GM18858 (cell line): ENCODE measurements around the gene SNAPC2.
A peak's percentile ranks its signal among the peaks of the same experiment; 100 is the strongest.

ENCODE experiments used
- ATAC-seq: cut with Tn5 transposase; IDR thresholded peaks from one replicate; pipeline ENCODE4 v1.9.1; 2021; ENCODE audit not compliant: unreplicated experiment

SNAPC2 gene

DNA sequence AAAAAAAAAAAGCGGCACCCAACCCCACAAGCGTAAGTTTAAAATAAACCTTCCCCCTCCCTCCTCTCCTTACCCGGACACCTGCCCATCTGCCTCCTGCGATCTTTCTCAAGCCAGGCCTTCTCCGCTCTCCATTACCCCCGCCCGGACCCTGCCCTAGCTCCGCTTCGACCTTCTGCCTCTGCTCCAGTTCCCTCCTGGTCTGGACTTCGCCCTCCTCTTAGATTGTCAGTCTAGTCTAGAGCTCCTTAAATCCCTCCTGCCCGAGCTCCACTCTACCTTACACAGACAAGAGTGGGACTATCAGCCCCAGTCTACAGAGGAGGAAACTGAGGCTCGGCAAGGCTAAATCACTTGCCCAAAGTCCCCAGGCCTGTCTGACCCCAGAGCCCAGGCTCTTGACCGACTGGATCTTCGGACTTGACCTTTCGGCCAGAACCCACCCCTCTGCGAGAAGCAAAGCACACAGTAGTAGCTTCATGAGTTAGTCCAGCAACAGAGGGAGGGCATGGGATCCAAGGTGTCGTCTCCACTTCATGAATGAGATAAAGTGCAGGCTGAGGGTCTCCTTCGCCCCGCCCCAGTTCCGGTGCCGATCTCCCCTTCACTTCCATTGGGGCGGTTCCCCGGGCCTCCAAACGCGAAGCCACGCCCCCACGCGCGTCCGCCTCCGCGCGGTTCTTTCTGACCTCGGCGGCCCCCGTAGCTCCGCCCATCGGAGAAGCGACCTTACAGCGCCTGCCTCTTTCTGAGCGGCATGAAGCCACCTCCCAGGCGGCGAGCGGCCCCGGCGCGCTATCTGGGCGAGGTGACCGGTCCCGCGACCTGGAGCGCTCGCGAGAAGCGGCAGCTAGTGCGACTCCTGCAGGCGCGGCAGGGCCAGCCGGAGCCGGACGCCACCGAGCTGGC lies at the start of gene SNAPC2:
Gene SNAPC2 (plus strand): TSS at position 729 of the 909 bp plus-strand sequence. CDS start 29 bp downstream, at position 758.
- peak; percentile 66 for ATAC-seq

GRCh38 chr19:7870571-7871436 lies 49.3 kb upstream of the SNAPC2 start:
- no peak for ATAC-seq

DNA sequence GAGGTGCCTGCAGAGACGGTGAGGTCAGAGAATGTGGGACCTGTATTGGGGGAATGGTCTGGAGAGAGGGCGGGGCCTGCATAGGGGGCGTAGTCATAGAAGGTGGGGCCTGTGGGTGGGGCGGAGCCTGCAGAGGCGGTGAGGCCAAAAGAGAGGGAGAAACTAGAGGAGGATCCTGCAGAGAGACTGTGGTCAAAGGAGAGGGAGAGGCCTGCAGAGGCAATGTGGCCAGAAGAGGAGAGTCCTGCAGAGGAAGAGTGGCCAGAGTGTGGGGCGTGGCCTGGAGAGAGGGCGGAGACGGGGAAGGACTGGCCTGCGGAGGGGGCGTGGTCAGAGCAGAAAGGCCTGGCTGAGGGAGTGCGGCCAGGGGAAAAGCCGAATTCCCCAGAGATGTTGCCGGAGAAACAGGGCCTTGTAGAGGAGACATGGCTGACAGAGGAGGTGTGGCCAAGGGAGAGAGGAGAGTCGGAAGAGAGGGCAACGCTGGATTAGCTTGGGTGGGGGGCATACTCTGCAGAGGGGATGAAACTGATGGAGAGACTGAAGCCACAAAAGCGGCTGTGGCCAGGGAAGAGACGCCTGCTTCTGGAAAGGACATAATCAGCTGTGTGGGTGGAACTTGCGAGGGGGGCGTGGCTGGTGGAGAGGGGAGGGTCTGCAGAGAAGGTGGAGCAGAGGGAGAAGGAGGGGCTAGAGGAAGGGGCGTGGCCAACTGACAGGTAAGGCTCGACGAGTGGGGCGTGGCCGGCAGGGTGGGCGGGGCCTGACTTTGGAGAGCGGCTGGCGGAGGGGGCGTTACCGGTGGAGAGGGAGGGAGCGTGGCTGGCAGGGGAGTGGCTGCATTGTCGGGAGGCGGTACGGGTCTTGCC lies 48.5 kb upstream of the SNAPC2 start:
- ATAC-seq: no peak

DNA sequence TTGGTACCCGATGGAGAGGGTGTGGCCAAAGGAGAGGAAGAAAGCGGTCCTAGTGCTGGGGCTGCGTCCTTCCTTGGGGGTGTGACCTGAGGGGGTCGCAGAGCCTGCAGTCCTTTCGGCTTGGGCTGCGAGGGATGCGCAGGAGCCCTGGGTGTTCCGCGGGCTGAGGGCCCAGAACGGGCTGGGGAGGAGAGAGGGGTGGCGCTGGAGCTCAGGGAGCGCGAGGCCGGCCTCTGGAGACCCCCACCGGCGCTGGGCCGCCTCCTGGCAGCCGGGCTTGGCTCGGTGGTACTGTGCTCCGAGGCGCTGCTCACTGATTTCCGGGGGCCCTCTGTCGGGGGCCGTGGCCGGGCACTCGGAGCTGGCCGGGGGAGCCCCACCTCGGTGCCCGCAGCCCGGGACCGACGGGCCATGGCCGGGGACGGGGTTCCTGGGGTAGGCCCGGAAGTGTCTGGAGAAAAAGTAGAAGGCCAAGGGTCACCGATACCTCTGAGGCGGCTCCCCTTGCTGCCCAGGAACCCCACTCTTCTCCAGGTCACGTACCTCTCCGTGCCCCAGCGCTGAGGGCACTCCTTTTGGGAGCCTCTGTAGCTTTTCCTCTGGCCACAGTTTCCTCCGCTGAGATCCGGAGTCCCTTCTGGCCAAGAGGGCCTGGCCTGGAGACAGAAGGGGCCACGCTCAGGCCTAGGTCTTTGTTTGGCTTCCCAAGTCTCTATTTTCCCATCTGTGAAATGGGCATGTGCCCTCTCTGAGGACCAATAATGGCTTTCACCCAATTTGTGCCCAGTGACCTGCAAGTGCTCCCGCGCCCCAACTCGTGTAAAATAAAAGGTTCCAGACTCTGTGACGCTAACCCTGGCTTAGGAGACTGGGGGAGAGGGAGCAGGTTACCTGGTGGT lies 47.6 kb upstream of the SNAPC2 start:
- ATAC-seq: no peak

GRCh38 chr19:7873304-7874075 lies 46.6 kb upstream of the SNAPC2 start:
- no peak for ATAC-seq

- no peak for ATAC-seq
Observed at GRCh38 chr19:7874076-7874896, 45.9 kb upstream of the SNAPC2 start, which contains the start of gene PRR36. Gene PRR36, minus strand, starts transcription at chr19:7874390. Its CDS starts 701 bp downstream, at chr19:7873689.

GRCh38 chr19:7874897-7875273 lies 45.3 kb upstream of the SNAPC2 start:
- no peak for ATAC-seq

DNA sequence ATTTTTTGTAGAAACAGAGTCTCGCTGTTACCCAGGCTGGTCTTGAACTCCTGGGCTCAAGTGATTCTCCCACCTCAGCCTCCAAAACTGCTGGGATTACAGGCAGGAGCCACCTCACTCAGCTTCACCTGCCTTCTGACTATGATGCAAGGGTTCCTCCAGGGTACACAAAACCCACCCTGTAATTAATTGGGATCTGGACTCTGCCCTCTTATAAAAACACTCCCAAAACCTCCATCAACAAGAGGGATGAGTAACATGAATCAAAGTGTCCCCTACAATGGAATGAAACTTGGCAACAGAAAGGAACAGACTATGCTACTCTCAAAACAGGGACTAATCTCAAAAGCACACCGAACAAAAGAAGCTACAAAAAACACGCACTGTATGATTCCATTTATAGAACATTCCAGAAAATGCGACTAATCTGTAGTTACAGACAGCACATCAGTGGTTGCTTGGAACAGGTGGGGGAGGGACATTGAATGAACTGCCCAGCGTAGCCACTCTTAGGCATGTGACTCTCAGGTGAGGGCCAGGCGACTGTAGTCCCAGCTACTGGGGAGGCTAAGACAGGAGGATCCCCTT lies 42.8 kb upstream of the SNAPC2 start:
- no peak for ATAC-seq

DNA sequence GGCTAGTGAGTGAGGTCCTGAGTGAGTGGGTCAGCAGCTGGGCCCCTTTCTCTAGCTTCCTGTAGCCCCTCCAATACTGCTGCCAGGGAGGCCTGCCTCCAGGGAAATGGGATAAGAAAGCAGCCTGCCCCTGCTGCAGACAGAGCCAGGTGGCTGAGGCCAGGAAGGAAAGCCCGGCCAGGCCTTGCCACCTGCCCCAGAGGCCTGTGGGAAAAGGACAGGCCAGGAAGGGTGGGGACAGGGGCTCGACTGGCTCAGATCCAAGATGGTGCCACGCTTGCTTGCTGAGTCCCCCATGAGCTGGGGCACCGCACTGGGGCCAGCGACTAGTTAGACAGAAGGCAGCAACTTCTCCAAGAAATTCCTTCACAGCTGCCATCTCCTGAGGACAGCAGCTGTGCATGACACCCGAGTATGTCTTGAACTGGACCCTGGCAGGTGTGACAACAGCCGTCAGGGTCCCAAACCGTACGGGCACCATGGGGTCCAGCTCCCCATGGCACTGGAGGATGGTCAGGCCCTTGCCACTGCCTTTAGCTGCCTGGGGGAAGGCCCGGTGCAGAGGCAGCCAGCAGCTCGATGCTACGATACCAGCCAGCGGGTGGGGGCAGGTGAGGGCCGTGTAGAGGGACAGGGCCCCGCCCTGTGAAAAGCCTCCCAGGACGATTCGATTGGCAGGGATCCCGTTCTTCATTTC lies 40.9 kb upstream of the SNAPC2 start:
- ATAC-seq: no peak

DNA sequence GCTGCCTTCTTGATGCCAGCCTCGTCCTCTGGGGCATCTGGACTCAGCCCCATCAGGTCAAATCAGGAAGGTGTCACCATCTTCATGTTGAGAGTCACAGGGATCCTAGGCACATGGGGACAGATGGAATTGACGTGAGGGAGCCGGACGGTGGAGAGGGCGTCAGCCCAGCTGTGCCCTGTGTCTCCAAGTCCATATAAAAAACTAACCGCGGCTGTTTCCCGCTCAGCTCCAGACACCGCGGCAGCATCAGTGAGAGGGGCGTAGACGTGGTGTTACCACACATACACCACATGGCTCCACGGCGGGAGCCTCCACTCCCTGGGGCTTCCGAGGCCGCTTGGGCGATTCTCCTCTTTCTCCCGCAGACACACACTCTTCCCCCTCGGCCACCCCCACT lies 40.3 kb upstream of the SNAPC2 start:
- ATAC-seq: no peak

DNA sequence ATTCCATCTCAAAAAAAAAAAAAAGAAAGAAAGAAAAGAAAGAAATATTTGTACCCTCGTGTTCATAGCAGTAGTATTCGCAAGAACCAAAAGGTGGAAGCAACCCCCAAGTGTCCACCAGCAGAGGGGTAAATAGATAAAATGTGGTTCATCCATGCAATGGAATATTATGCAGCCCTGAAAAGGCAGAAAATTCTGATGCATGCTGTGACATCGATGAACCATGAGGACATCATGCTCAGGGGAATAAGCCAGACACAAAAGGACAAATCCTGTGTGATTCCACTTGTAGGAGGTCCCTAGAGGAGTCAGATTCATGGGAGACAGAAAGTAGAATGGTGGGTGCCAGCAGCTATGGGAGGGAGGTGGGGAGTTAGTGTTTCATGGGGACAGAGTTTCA lies 38.2 kb upstream of the SNAPC2 start:
- ATAC-seq: no peak

- ATAC-seq: no peak
Observed at GRCh38 chr19:7883105-7883504, 37.0 kb upstream of the SNAPC2 start.

- no peak for ATAC-seq
Observed at GRCh38 chr19:7883796-7884570, 36.2 kb upstream of the SNAPC2 start.

- no peak for ATAC-seq
Observed at GRCh38 chr19:7885818-7886217, 34.3 kb upstream of the SNAPC2 start.

DNA sequence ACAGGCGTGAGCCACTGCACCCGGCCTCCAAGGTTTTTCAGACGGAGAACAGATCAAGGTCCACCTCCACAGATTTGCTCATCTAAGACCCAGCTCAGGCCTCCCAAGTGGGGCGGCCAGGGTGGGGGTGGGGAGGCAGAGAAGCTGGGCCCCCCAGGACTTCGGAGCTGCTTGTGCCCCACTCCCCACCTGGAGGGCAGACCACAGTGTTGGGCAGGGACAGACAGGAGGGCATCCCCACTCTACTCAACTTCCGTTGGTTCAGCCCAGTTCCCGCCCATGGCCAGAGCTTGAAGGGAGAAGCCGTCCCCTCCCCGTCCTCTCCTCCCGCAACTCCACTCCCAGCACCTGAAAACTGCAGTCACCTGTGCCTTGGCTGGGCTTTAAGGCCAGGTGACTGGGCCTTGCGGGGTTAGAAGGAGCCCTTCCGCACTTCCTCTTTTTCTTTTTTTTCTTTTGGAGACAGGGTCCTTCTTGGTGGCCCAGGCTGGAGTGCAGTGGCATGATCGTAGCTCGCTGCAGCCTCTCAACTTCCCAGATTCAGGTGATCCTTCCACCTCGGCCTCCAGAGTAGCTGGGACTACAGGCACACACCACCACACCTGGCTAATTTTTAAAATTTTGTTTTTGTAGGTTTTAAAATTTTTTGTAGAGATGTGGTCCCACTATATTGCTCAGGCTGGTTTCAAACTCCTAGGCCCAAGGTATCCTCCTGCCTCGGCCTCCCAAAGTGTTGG lies 32.6 kb upstream of the SNAPC2 start:
- ATAC-seq: no peak
